ENCODE data around the gene DACT1.
A peak's percentile ranks its signal among the peaks of the same experiment; 100 is the strongest.

DACT1 gene

GRCh38 chr14:58598804-58599525 is 38.8 kb upstream of the DACT1 start:
- TF ChIP-seq ZNF565 (CRISPR knock-in tag; conservative IDR thresholded peaks at IDR 0.05; ENCODE audit: low read depth): no peak
- no peak for TF ChIP-seq OSR1 (CRISPR knock-in tag; IDR thresholded peaks at IDR 0.05)
- TF ChIP-seq GLIS3 (CRISPR knock-in tag; IDR thresholded peaks at IDR 0.05): no peak
- ATAC-seq: no peak

- no peak for ATAC-seq
- TF ChIP-seq ARNTL (CRISPR knock-in tag; IDR thresholded peaks at IDR 0.05; ENCODE audit: borderline replicate concordance, low read depth) (no peak), PATZ1 (CRISPR knock-in tag; IDR thresholded peaks at IDR 0.05; ENCODE audit: borderline replicate concordance) (no peak), PPARA (CRISPR knock-in tag; IDR thresholded peaks at IDR 0.05; ENCODE audit: borderline replicate concordance) (no peak), ZFP30 (CRISPR knock-in tag; IDR thresholded peaks at IDR 0.05) (no peak), SNAI2 (CRISPR knock-in tag; IDR thresholded peaks at IDR 0.05) (no peak), GLIS3 (CRISPR knock-in tag; IDR thresholded peaks at IDR 0.05) (no peak), POU6F1 (CRISPR knock-in tag; IDR thresholded peaks at IDR 0.05; ENCODE audit: borderline replicate concordance, low read depth) (no peak), ZNF8 (CRISPR knock-in tag; IDR thresholded peaks at IDR 0.05) (no peak), CSDC2 (CRISPR knock-in tag; IDR thresholded peaks at IDR 0.05) (no peak), ESRRG (CRISPR knock-in tag; IDR thresholded peaks at IDR 0.05) (no peak), CREB5 (CRISPR knock-in tag; IDR thresholded peaks at IDR 0.05; ENCODE audit: low read depth) (no peak)
Observed at GRCh38 chr14:58599707-58600106, 38.1 kb upstream of the DACT1 start.

GRCh38 chr14:58605465-58605864 is 32.3 kb upstream of the DACT1 start:
- TF ChIP-seq CREB5 (CRISPR knock-in tag; IDR thresholded peaks at IDR 0.05; ENCODE audit: low read depth): no peak
- TF ChIP-seq GLIS3 (CRISPR knock-in tag; IDR thresholded peaks at IDR 0.05): no peak
- TF ChIP-seq CSDC2 (CRISPR knock-in tag; IDR thresholded peaks at IDR 0.05): no peak
- TF ChIP-seq PATZ1 (CRISPR knock-in tag; IDR thresholded peaks at IDR 0.05; ENCODE audit: borderline replicate concordance): no peak
- TF ChIP-seq RARB (CRISPR knock-in tag; IDR thresholded peaks at IDR 0.05): no peak
- TF ChIP-seq TCF4 (CRISPR knock-in tag; IDR thresholded peaks at IDR 0.05; ENCODE audit: borderline replicate concordance): no peak
- TF ChIP-seq PPARA (CRISPR knock-in tag; IDR thresholded peaks at IDR 0.05; ENCODE audit: borderline replicate concordance): no peak
- no peak for TF ChIP-seq ESRRG (CRISPR knock-in tag; IDR thresholded peaks at IDR 0.05)
- no peak for ATAC-seq

- peak; percentile 84 for ATAC-seq
- TF ChIP-seq ISL1 (CRISPR knock-in tag; IDR thresholded peaks at IDR 0.05) (peak; percentile 51), POU6F1 (CRISPR knock-in tag; IDR thresholded peaks at IDR 0.05; ENCODE audit: borderline replicate concordance, low read depth) (no peak), CSRNP3 (CRISPR knock-in tag; IDR thresholded peaks at IDR 0.05) (no peak), RARB (CRISPR knock-in tag; IDR thresholded peaks at IDR 0.05) (no peak)
Observed at GRCh38 chr14:58607131-58607951, 30.4 kb upstream of the DACT1 start.
